Measurements from ENCODE around the gene PSMD2.
"Not testable (repeated sequence)": the region's sequence is repeated elsewhere in the genome, so short reads cannot be mapped to it uniquely, and the experiment has no call there.

Gene PSMD2

DNA sequence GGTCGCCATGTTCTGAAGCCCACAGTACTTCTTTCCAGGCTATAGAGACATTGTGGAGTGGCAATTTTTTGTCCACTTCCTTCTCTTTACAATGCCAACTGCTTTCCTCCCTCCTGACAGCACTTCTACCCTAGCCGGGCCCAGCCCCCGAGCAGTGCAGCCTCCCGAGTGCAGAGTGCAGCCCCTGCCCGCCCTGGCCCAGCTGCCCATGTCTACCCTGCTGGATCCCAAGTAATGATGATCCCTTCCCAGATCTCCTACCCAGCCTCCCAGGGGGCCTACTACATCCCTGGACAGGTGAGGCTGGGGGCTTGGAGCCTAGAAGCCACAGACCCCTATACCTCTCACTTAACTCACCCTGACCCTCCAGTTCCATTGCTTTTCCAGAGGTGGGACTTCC lies 18.2 kb downstream of the PSMD2 start:
- no peak for DNase-seq

DNA sequence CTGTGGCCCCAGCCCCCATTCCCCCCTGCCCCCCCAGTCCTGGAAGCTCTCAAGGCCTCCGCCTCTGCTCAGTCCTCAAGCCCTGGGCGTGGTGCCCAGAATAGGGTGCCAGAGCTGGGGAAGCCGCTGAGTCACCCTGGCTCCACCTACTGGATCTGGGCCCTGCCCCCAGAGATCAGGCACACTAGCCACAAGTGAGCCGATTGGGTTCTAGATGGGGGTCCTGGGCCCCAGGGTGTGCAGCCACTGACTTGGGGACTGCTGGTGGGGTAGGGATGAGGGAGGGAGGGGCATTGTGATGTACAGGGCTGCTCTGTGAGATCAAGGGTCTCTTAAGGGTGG lies 21.0 kb downstream of the PSMD2 start:
- peak; percentile 97 for DNase-seq

DNA sequence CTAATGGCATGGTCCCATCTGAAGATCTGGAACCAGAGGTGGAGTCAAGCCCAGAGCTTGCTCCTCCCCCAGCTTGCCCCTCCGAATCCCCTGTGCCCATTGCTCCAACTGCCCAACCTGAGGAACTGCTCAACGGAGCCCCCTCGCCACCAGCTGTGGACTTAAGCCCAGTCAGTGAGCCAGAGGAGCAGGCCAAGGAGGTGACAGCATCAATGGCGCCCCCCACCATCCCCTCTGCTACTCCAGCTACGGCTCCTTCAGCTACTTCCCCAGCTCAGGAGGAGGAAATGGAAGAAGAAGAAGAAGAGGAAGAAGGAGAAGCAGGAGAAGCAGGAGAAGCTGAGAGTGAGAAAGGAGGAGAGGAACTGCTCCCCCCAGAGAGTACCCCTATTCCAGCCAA lies 22.6 kb downstream of the PSMD2 start:
- DNase-seq, result no peak

DNA sequence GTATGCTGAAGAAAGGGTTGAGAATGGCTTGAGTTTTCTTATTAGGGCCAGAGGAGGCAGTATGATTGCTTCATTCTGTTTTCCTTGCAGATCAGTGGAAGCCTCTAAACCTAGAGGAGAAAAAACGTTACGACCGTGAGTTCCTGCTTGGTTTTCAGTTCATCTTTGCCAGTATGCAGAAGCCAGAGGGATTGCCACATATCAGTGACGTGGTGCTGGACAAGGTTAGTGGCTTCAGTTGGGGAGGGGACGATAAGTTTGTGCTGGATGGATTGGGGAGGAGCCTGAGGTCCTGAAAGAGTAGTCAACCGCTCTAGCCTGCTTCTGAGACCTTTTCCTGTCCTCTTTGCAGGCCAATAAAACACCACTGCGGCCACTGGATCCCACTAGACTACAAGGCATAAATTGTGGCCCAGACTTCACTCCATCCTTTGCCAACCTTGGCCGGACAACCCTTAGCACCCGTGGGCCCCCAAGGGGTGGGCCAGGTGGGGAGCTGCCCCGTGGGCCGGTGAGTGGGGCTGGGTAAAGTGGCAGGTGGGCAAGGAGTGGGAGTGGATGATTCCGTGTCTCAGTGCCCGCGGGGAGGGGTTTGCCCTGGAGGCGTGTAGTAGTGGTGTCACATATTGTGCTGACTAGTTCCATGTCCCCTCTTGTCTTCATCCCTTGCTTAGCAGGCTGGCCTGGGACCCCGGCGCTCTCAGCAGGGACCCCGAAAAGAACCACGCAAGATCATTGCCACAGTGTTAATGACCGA lies 23.9 kb downstream of the PSMD2 start:
- no peak for DNase-seq

DNA sequence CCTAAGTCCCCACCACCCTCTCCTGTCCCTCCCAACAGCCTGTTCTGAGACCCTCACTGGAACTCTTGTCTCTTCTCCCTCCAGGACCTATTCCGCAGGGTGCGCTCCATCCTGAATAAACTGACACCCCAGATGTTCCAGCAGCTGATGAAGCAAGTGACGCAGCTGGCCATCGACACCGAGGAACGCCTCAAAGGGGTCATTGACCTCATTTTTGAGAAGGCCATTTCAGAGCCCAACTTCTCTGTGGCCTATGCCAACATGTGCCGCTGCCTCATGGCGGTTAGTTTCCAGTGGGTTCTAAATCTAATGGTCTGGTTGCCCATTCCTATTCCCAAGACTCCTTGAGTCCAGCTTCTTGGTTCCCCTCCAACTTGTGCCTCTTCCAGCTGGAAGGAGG lies 24.7 kb downstream of the PSMD2 start:
- DNase-seq, result no peak

DNA sequence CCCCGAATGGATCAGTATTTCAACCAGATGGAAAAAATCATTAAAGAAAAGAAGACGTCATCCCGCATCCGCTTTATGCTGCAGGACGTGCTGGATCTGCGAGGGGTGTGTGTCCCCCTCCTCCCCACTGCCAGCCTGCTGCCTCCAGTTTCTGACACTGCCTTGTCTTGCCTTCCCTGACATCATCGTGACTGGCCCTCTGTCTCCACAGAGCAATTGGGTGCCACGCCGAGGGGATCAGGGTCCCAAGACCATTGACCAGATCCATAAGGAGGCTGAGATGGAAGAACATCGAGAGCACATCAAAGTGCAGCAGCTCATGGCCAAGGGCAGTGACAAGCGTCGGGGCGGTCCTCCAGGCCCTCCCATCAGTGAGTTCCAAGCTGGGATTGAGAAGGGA lies 26.2 kb downstream of the PSMD2 start:
- DNase-seq, result no peak

DNA sequence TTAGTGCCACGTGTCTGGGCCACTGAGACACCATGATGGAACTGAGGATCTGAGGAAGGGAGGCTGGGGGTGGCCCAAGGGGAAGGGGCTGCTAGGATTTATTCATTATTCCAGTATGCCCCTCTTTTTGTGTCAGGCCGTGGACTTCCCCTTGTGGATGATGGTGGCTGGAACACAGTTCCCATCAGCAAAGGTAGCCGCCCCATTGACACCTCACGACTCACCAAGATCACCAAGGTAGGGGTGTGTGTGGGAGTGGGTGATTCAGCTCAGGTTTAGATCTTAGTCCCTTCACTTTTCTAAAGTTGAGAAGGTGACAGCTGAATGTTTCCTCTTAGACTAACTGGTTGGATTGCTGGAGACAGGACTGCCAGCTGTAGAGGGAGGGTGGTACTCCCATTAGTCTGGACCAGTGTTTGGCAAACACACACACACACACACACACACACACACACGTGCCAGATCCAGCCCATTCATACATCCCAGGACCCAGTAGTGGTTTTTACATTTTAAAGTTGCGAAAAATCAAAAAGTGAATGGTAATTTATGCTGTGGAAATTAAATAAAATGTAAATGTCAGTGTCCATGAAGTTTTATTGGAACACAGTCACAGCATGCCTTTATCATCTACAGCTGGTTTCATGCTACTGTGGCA lies 26.8 kb downstream of the PSMD2 start:
- DNase-seq, result no peak

DNA sequence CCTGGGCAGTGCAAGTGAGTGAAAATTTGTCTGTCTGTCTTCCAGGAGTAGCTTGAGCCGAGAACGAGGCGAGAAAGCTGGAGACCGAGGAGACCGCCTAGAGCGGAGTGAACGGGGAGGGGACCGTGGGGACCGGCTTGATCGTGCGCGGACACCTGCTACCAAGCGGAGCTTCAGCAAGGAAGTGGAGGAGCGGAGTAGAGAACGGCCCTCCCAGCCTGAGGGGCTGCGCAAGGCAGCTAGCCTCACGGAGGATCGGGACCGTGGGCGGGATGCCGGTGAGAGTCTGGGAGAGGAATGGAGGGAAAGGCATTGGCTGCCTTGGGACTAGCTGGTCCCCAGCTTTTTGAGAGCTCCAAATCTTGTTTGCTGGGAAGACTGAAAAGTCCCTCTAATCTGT lies 28.1 kb downstream of the PSMD2 start:
- DNase-seq, result no peak

DNA sequence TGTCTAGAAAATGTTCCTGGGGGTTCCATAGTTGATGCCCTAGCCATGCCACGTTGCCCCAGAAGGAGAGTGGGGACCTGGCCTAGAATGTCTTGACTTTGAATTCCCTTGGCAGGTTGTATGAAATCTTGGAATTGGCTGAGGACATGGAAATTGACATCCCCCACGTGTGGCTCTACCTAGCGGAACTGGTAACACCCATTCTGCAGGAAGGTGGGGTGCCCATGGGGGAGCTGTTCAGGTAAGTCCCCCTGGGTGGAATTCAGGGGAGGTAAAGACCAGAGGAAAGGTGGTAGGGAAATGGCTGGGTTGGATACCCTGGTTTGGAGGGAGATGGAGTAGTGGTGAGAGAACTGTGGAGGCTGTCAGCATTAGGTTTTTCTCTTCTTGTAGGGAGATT lies 29.5 kb downstream of the PSMD2 start:
- no peak for DNase-seq

DNA sequence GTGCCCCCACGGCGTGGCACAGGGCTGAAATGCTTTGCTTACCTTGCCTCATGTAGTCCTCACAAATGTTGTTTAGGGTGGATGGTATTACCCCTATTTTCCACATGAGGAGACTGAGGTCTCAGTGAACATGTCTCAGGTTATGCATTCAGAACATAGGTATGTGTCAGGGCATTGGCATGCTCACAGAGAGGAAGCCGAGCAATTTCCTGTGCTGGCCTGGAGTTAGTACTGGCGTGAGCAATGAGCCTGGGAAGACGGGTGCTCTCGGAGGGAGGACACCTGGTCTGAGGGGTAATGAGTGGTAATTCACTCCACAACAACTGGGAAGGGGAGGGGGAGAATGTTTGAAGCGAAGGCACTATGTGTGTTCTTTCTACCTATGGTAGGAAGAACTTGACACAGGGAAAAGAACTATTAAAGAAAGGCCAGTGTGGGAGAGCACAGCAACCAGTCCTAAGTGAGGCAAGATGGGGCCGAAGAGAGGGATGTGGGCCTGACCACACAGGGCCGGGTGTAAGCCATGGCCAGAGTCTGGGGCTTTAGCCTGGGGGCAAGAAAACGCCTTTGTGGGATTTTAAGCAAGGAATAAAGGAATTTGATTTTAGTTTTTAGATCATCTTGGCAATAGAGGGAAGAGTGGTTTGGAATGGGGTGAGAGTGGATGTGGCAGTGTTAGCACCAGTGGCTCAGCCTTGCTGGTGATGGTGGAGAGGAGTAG lies 33.5 kb downstream of the PSMD2 start:
- DNase-seq, result peak; percentile 90

DNA sequence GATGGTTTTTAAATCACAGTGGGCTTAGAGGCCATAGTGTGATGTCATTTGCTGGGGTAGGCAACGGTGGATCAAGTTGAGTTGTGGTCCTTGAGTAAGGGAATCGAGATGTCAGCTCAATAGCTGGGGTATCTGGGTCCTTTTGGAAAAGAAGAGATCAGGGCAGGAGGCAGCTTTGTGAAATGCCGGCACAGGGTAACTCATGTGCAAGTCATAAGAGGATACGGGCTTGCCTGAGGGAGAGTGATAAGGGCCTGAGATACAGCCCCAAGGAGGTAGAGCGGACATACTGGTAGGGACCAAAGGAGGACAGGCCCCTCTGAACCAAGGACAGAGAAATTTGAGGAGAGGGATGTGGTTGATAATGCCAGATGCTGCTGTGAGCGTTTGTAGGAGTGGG lies 34.1 kb downstream of the PSMD2 start:
- DNase-seq, result no peak

DNA sequence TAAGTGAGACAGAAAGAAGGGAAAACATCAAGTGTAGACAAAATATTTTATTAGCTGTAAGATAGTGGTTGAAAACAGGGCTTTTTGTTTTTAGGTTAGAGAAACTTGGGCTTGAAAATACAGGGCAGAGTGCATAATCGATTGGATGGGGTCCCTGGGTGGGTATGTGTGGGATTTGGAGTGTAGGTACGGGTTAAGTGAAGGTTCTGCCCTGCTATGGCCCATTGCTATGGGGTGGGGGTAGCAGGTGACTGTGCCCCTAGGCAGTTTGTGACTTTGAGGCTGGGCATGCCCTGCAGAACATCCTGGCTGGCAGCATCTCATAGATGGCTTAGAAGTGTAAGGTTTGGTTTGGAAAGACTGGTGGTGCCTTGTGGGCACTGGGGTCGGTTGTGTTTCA lies 34.7 kb downstream of the PSMD2 start:
- no peak for DNase-seq

DNA sequence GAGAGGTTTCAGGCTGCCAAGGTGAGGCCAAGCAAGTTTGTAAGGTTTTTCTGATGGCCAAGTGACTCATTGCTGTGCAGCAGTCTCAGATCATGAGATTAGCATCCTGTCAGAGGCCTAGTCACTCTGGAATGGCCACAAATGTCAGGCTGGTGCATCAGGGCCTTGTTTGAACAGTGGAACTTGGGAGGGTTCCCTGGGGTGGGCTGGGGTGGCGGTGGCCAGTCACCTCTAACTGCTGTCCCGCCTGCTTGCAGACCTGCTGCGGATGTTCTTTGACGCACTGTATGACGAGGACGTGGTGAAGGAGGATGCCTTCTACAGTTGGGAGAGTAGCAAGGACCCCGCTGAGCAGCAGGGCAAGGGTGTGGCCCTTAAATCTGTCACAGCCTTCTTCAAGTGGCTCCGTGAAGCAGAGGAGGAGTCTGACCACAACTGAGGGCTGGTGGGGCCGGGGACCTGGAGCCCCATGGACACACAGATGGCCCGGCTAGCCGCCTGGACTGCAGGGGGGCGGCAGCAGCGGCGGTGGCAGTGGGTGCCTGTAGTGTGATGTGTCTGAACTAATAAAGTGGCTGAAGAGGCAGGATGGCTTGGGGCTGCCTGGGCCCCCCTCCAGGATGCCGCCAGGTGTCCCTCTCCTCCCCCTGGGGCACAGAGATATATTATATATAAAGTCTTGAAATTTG lies 35.6 kb downstream of the PSMD2 start:
- DNase-seq, result peak; percentile 76

DNA sequence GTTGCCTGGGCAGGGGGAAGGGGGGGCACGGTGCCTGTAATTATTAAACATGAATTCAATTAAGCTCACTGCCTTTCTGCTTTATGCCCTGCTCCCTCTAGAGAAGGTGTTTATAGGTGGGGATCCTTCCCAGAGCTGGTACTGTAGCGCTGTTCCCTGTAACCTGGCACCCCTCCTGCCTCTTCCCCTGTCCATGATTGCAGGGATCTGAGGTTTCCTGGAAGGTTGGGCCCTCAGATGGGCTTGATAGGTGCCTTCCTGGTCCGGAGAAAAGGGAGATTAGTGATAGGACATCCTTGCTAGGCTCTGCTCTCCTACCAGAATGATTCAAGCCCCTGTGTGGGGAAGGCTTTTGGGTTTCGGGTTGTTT lies 36.2 kb downstream of the PSMD2 start:
- DNase-seq, result no peak

DNA sequence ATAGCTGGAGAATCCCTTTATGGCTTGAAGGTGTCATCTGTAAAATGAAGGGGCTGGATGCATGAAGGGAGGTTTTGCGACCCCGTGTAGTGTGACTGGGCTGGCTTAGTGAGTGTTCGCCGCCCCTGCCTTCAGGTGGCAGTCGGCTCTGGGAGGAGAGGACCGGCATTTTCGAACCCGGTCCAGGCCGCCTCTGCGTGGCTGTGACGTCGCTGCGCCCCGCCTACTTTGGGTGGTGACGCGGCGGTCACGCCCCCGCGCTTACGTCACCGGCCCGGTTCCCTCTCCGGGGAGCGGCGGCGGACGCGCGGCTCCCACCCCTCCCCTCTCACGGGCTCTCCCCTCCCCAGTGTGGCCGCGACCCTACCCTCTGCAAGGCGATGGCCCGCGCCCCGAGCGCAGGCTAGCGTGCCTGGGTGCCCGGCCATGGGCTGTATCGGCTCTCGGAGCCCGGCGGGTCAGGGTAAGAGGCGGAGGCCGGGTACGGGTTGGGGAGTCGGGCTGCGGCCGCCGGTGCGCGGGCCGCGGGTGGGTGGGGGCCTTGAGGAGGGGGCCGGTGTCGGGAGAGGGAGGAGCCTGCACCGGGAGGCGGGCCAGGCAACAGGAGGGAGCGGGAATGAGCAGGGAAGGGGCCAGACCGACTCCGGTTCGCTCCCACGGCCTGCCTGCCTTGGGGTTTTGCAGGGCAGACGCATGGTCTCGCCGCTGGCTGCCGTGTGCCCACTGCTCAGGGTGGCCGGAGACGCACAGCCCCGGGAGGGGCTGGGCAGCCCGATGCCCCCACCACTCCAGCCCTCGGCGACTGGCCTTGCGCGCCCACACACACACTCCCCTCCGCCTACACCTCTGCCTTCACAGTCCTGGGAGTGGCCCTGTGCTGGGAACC lies 36.9 kb downstream of the PSMD2 start:
- peak; percentile 67 for DNase-seq

DNA sequence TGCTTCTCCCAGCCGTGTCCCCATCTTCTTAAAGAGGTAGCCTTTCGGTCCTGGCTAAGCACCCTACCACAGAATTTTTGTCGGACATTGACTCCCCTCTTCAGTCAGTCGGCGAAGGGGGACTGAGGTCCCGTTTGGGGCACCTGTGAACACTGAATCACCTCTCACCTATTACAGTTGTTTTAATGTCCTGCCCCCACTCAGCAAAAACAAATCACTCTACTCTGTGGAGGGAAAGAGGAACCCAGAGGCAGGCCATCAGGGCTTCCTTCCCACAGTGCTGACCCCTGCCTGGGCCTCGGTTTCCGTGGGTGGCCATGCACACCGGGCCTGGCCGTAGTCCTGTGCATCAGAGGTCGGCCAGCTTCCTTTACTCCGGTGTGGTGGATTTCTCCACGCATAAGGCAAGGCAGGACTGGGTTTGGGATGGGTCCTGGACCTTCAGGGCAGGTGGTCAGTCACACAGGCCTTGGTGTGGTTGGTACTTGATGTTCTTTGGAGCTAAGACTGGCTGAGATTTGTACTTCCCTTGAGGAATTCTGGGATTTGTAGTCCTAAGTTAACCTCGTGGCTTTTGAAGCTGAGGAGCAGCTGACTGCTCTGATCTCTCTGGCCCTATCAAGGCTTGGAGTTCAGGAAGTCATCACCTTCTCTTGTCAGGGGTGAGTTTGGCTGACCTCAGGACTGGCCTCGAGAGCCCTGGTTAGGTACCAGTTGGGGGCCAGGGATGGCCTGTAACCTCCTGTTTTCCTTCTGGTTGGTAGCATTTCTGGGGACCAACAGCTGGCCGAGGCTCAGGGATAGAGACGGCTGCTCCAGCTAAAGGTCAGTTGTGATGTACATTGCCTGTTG lies 37.7 kb downstream of the PSMD2 start:
- peak; percentile 53 for DNase-seq

DNA sequence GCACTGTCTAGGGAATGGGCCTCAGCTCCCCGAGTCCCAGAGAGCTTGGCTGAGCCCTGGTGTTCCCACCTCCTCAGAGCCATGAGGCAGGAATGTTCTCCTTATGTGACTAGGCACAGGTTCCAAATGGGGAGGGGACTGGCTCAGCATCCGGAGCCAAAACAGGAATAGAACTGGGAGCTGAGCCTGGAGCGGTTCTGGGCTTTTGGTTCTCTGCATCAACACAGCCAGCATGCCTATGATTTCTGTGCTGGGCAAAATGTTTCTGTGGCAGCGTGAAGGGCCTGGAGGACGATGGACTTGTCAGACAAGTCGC lies 38.3 kb downstream of the PSMD2 start, which contains the start of gene FAM131A:
FAM131A (plus strand) TSS at position 202 of the 316 bp plus-strand sequence; CDS start at position 233, 31 bp downstream.
- no peak for DNase-seq

DNA sequence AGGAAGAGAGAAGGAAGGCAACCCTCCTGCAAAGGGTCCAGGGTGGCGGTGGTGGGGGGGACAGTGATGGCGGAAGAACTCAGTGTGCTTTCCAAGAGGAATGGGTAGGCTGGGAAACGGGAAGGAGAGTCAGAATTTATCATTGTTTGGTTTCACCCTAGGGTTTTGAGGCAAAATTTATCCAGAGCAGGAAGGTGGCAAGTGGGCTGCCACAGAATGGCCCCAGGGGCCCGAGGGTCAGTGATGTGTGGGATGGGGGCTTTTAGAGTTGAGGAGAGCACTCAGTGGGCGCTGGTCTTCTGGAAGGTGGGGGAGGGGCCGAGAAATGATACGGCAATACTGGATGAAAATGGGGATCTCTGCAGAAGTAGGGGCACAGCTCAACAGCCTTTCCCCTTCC lies 38.9 kb downstream of the PSMD2 start:
- DNase-seq, result no peak

DNA sequence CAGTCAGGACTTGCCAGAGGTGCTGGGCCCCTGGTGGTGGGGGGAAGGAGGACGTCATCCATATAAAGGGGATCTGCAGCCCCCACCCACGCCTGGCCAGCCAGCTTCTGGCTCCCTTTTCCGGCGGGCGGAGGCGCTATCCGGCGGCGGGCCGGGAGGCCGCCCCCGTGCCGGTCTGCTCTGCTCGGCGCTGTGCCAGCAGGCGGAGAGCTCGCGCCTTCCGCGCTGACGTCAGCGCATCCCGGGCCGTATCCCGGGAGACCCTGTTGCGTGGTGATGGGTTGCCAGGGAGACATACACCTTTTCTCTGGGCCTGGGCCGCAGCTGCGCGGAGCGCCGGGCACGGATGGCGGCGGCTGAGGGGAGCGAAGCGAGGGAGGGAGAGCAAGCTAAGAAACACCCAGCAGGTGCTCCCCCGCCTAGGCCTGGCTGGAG lies 39.5 kb downstream of the PSMD2 start:
- peak; percentile 41 for DNase-seq

DNA sequence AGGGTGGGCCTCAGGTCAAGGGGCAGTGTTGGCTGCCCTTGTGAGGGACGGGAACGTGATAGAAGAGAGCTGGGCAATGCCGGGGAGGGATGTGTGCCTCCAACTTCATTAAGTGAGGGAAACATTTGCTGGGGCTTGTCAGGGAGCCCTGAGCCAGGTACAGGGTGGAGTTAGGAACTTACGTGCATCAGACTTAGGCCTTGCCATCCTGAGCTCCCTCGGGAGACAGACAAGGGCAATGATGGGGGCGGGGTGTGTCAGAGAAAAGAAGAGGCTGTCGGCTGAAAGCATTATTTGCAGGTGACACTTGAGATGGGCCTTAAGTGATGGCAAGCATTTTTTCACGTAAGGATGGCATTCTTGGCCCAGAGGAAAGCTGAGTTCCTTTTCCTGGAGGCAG lies 40.0 kb downstream of the PSMD2 start:
- DNase-seq, result no peak

DNA sequence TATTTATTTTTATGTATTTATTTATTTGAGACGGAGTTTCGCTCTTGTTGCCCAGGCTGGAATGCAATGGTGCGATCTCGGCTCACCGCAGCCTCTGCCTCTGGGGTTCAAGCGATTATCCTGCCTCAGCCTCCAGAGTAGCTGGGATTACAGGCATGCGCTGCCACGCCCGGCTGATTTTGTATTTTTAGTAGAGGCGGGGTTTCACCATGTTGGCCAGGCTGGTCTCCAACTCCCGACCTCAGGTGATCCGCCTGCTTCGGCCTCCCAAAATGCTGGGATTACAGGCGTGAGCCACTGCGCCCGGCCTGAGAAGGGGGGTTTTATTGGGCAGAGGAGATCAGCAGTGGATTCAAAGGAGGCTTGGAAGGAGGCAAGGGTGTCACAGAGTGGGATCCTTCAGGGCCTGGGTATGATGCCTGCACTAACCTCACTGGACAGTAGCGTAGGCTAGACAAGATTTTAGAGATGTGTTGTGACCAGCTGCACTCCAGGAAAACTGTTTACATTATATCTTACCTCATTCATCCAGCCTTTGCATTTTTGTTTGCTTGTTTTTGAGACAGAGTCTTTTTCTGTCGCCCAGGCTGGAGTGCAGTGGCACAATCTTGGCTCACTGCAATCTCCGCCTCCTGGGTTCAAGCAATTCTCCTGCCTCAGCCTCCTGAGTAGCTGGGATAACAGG lies 40.6 kb downstream of the PSMD2 start:
- not testable (repeated sequence) for DNase-seq

Data from fibroblast of skin of back (primary cell).